Esophagus (tissue), 2 donors: ENCODE data around the gene CEP250. TPM values are rescaled to one million over a fixed set of nuclear protein-coding genes. Genes with fewer than 3 reads are reported as not detected.
"Not testable (repeated sequence)": the region's sequence is repeated elsewhere in the genome, so short reads cannot be mapped to it uniquely, and the experiment has no call there.

Experiments used
- H3K27ac ChIP-seq, 2 donors: one replicate each; pipeline ENCODE4 v1.5.1; 2013; ENCODE audit warnings: low read depth in 2 of 2, mild to moderate bottlenecking in 2 of 2, inconsistent platforms in 1 of 2, low read length in 1 of 2, moderate library complexity in 1 of 2
- H3K27me3 ChIP-seq, 2 donors: one replicate each; pipeline ENCODE4 v1.6.1; 2013; ENCODE audit warnings: low read length in 2 of 2, control low read depth in 1 of 2, mild to moderate bottlenecking in 1 of 2; ENCODE audit not compliant: insufficient read depth in 2 of 2, control insufficient read depth in 1 of 2
- H3K36me3 ChIP-seq, 2 donors: one replicate each; pipeline ENCODE4 v1.6.1; 2013; ENCODE audit warnings: low read length in 1 of 2; ENCODE audit not compliant: control insufficient read depth in 2 of 2, insufficient read depth in 2 of 2
- H3K4me1 ChIP-seq, 2 donors: one replicate each; pipeline ENCODE4 v1.6.1; 2013; ENCODE audit warnings: low read length in 1 of 2; ENCODE audit not compliant: control insufficient read depth in 2 of 2, insufficient read depth in 2 of 2
- H3K4me3 ChIP-seq, 2 donors: one replicate each; pipeline ENCODE4 v1.5.1; 2013; ENCODE audit warnings: low read length in 2 of 2, mild to moderate bottlenecking in 2 of 2, low read depth in 1 of 2, moderate library complexity in 1 of 2
- H3K9me3 ChIP-seq, 2 donors: one replicate each; pipeline ENCODE4 v1.6.1; 2013; ENCODE audit warnings: mild to moderate bottlenecking in 2 of 2, low read depth in 1 of 2, low read length in 1 of 2, moderate library complexity in 1 of 2; ENCODE audit not compliant: control insufficient read depth in 2 of 2, insufficient read depth in 1 of 2
- WGBS, 2 donors: extraction: QIAGEN DNeasy Blood & Tissue Kit; methylation state at CpG; one replicate each; pipeline ENCODE4 v1.1.7; 2013; 5-methylcytosine and 5-hydroxymethylcytosine counted together
- polyA plus RNA-seq, 2 donors: library from polyadenylated mRNA; stranded (reverse); fragments of 200-250 nt; gene quantifications; one replicate each; pipeline ENCODE4 v1.2.3, GENCODE V29; 2013
- donor health status: healthy with polysubstance abuse.
- donor health status: Bipolar disorder and iron deficiency.

The CEP250 gene
- polyA plus RNA-seq, 2 donors, result 6.8 to 20.7 TPM

- H3K9me3 ChIP-seq, result no peaks in the 10 kb centered on the region
- no peaks in the 10 kb centered on the region for H3K4me1 ChIP-seq
- H3K27me3 ChIP-seq, result no peaks in the 10 kb centered on the region
- H3K36me3 ChIP-seq, result peaks cover 16 to 51% of the 10 kb centered on the region in 2 donors
- 93 to 94% methylated on average over 3 of the region's 3 CpGs for WGBS, 2 donors
- no peak overlapping the region for H3K4me3 ChIP-seq
- H3K27ac ChIP-seq, result no peak overlapping the region
These were observed 97.5 kb downstream of the CEP250 start for GRCh38 chr20:35552914-35553313.

DNA sequence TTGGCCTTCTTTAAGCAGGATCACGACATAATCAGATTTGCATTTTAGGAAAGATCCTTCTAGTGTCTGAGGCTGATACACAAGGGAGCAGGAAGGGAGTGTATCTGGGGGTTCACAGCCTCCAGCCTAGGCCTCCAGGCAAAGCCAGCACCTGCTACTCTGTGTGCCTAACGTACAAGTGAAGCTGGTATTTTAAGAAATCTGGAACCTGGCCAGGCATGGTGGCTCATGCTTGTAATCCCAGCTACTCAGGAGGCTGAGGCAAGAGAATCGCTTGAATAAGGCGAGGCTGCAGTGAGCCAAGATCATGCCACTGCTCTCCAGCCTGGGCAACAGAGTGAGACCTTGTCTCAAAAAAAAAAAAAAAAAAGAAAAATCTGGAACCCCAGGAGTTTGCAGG is 100.1 kb downstream of the CEP250 start:
- H3K27me3 ChIP-seq, H3K9me3 ChIP-seq, H3K4me1 ChIP-seq, H3K27ac ChIP-seq, H3K4me3 ChIP-seq: not testable (repeated sequence)
- peaks cover 16 to 50% of the 10 kb centered on the region in 2 donors for H3K36me3 ChIP-seq
- WGBS, 2 donors, result 69 to 75% methylated on average over 4 of the region's 4 CpGs

GRCh38 chr20:35555951-35556645 is 100.7 kb downstream of the CEP250 start:
- H3K27me3 ChIP-seq, result no peaks in the 10 kb centered on the region
- no peak overlapping the region for H3K27ac ChIP-seq
- H3K9me3 ChIP-seq, result no peaks in the 10 kb centered on the region
- peaks cover 2 to 5% of the 10 kb centered on the region in 2 donors for H3K4me1 ChIP-seq
- WGBS, 2 donors, result 96 to 97% methylated on average over 21 of the region's 21 CpGs
- no peak overlapping the region for H3K4me3 ChIP-seq
- H3K36me3 ChIP-seq, result peaks cover 16 to 50% of the 10 kb centered on the region in 2 donors

- peaks cover 16 to 45% of the 10 kb centered on the region in 2 donors for H3K36me3 ChIP-seq
- H3K27ac ChIP-seq, result no peak overlapping the region
- H3K27me3 ChIP-seq, result no peaks in the 10 kb centered on the region
- no peaks in the 10 kb centered on the region for H3K9me3 ChIP-seq
- 94 to 95% methylated on average over 8 of the region's 8 CpGs for WGBS, 2 donors
- peaks cover 2 to 5% of the 10 kb centered on the region in 2 donors for H3K4me1 ChIP-seq
- H3K4me3 ChIP-seq, result no peak overlapping the region
These were observed 101.5 kb downstream of the CEP250 start for GRCh38 chr20:35556871-35557270.

- no peak overlapping the region for H3K4me3 ChIP-seq
- H3K9me3 ChIP-seq, result no peaks in the 10 kb centered on the region
- H3K27me3 ChIP-seq, result no peaks in the 10 kb centered on the region
- H3K4me1 ChIP-seq, result peaks cover 2 to 5% of the 10 kb centered on the region in 2 donors
- peaks cover 13 to 36% of the 10 kb centered on the region in 2 donors for H3K36me3 ChIP-seq
- H3K27ac ChIP-seq, result no peak overlapping the region
- WGBS, 2 donors, result 88% methylated on average over 4 of the region's 4 CpGs
These were observed 103.1 kb downstream of the CEP250 start for GRCh38 chr20:35558451-35558850.

DNA sequence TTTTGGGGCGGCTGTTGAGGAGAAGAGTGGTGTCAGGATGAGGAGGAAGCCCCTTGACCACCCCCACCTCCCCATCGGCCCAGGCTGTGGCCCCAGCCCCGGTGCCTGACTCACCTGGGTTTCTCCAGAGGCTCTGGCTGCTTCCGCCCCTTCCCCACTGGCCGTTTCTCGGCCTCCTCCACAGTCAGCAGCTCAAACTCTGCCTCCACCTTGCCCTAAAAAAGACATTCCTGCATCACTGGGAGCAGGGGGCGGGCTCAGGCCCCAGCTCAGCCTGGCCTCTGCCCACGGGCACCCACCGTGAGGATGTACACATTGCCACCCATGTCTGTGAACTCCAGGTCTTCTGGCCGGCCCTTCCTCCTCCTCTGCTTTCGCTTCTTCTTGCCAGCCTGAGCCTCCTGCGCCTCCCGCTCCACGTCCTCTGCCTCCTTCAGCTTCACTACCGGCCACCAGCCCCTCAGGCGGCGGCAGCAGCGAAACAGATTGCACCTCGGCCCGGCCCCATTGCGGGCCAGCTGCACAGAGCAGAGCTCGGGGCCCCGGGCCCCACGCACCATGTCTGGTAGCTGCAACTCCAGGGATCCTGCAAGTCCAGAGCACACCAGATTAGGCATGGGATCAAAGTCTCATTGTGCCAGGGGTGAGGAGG is 103.8 kb downstream of the CEP250 start:
- Histone ChIP-seq H3K36me3 (peaks cover 7 to 35% of the 10 kb centered on the region in 2 donors), H3K4me3 (no peak overlapping the region), H3K4me1 (peaks cover 2 to 5% of the 10 kb centered on the region in 2 donors), H3K27me3 (no peaks in the 10 kb centered on the region), H3K9me3 (no peaks in the 10 kb centered on the region), H3K27ac (no peak overlapping the region)
- WGBS, 2 donors, result 92 to 93% methylated on average over 24 of the region's 24 CpGs

GRCh38 chr20:35560105-35560511 is 104.7 kb downstream of the CEP250 start:
- Histone ChIP-seq H3K27me3 (no peaks in the 10 kb centered on the region), H3K4me1 (peaks cover 2 to 5% of the 10 kb centered on the region in 2 donors), H3K9me3 (no peaks in the 10 kb centered on the region), H3K4me3 (no peak overlapping the region), H3K36me3 (peaks cover 7 to 27% of the 10 kb centered on the region in 2 donors), H3K27ac (no peak overlapping the region)
- 49 to 55% methylated on average over 18 of the region's 18 CpGs for WGBS, 2 donors

DNA sequence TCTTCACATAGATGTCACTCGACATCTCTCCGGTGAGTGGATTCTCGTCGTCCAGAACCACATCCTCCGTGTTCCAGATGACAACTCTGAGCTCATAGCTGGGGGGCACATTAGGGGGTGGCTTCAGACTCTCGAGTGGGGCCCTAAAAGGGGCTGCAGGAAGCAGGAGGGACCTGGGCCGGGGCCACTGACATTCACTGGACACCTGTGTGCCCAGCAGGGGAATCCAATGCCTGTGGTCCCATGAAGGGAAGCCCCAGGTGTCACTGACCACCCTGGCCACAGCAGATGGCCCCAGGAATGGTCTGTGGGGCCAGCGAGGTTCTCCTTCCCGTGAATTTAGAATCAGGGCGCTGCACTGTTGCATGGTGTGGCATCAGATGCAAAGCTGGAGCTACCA is 105.1 kb downstream of the CEP250 start:
- Histone ChIP-seq H3K4me1 (peaks cover 2 to 5% of the 10 kb centered on the region in 2 donors), H3K9me3 (no peaks in the 10 kb centered on the region), H3K4me3 (no peak overlapping the region), H3K27ac (no peak overlapping the region), H3K36me3 (peaks cover 7 to 27% of the 10 kb centered on the region in 2 donors), H3K27me3 (no peaks in the 10 kb centered on the region)
- WGBS, 2 donors, result 67 to 69% methylated on average over 10 of the region's 10 CpGs

DNA sequence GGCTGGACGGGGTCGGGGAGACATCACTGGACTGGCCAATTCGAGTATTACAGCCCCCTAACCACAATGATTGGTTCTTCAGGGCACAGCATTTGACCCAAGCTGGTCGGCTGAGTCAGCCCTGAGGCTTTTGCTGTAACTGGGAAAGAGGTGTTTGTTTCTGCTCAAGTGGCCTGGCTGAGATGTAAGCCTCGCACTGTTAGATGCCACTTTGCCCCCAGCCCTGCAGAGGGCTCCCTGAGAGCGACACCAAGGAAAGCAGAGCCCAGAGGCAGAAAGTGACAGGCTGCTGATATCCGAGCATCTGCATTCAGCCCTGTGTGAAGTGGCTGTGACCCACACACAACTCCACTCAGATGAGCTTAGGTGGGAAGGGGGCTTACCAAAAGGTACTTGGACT is 105.9 kb downstream of the CEP250 start:
- H3K27ac ChIP-seq, result no peak overlapping the region
- H3K27me3 ChIP-seq, result no peaks in the 10 kb centered on the region
- H3K9me3 ChIP-seq, result no peaks in the 10 kb centered on the region
- WGBS, 2 donors, result 19 to 33% methylated on average over 7 of the region's 7 CpGs
- H3K36me3 ChIP-seq, result peaks cover 2 to 22% of the 10 kb centered on the region in 2 donors
- H3K4me3 ChIP-seq, result no peak overlapping the region
- H3K4me1 ChIP-seq, result peaks cover 2 to 5% of the 10 kb centered on the region in 2 donors
